Nucleus accumbens (tissue), 56 donors: Measurements from ENCODE around the gene PSG7.
"Not testable (repeated sequence)": the region's sequence is repeated elsewhere in the genome, so short reads cannot be mapped to it uniquely, and the experiment has no call there.

Experiments used
- DNase-seq, 56 donors: peaks; one replicate each; lab custom pipeline; 2025; lab: John Stamatoyannopoulos, UW

The PSG7 gene

GRCh38 chr19:42874136-42874535, 62.9 kb downstream of the PSG7 start:
- not testable (repeated sequence) for DNase-seq
